HCT116 (cell line): ENCODE measurements around the gene THTPA. TPM values are rescaled to one million over a fixed set of nuclear protein-coding genes. Genes with fewer than 3 reads are reported as not detected.

ENCODE experiments used
- ATAC-seq: fragments of 200-7000 bp; cut with Tn5 transposase; 2 replicates; pipeline ENCODE4 v1.9.1; 2020; ENCODE audit warnings: mild to moderate bottlenecking, moderate library complexity
- BruUV-seq: library from RNA; stranded (reverse); fragments of 400-500 nt; replicated peaks from 2 replicates; lab custom pipeline; 2021; lab: Mats Ljungman, UMichigan
- CTCF ChIA-PET: fragments of 300-600 bp; sonication (Branson Sonifier 250); formaldehyde crosslinking; loops from one replicate; lab custom pipeline; 2021; ENCODE audit warnings: antibody characterized with exemption; lab: Charles Lee
- POLR2A ChIA-PET: fragments of 300-600, 350-600 bp; sonication (Branson Sonifier 250); formaldehyde crosslinking; loops from one replicate; lab custom pipeline; 2021; ENCODE audit warnings: antibody characterized with exemption; lab: Charles Lee
- RAD21 ChIA-PET, 2 experiments: fragments of 300-600 bp; sonication (Branson Sonifier 250); formaldehyde crosslinking; loops; one replicate each; lab custom pipeline; 2023; ENCODE audit warnings: low total read pairs in 2 of 2; ENCODE audit not compliant: uncharacterized antibody in 2 of 2, unreplicated experiment in 2 of 2, low non-redundant PET in 1 of 2; lab: Charles Lee
- DNase-seq: peaks from one replicate; pipeline ENCODE4 v3.0.0-alpha.2; 2010; ENCODE audit warnings: low read depth, low spot score
- H2AFZ ChIP-seq: fragments of 200-600 bp; shearing (Covaris generic), sonication (generic); 2 replicates; pipeline ENCODE4 v1.6.1; 2017; ENCODE audit warnings: low read depth, mixed run types, mixed read lengths, antibody characterized with exemption, low read length; ENCODE audit not compliant: poor library complexity, severe bottlenecking
- H3K27ac ChIP-seq: 2 replicates; pipeline ENCODE4 v1.5.1; 2012; ENCODE audit warnings: low read depth, low read length
- H3K27me3 ChIP-seq: fragments of 200-600 bp; sonication (generic); 2 replicates; pipeline ENCODE4 v1.6.1; 2016; ENCODE audit warnings: mixed run types, low read length, mixed read lengths; ENCODE audit not compliant: insufficient read depth
- H3K36me3 ChIP-seq, 2 experiments: fragments of 200-500 bp in 1 of 2; fragments of 200-600 bp in 1 of 2; sonication (Bioruptor generic) in 1 of 2; sonication (generic) in 1 of 2; 2 replicates each; pipeline versions ENCODE4 v1.5.1 to v1.6.1; 2014 to 2016; ENCODE audit warnings: low read length in 2 of 2, inconsistent platforms in 1 of 2, mixed read lengths in 1 of 2, mixed run types in 1 of 2; ENCODE audit not compliant: insufficient read depth in 2 of 2, control insufficient read depth in 1 of 2
- H3K4me1 ChIP-seq, 2 experiments: fragments of 200-600 bp in 1 of 2; sonication (generic) in 1 of 2; 2 replicates each; pipeline versions ENCODE4 v1.5.1 to v1.6.1; 2012 to 2017; ENCODE audit warnings: low read length in 2 of 2, inconsistent platforms in 1 of 2, mild to moderate bottlenecking in 1 of 2, mixed read lengths in 1 of 2, mixed run types in 1 of 2, moderate library complexity in 1 of 2; ENCODE audit not compliant: insufficient read depth in 2 of 2, control insufficient read depth in 1 of 2
- H3K4me2 ChIP-seq: fragments of 200-600 bp; sonication (generic); 2 replicates; pipeline ENCODE4 v1.6.1; 2017; ENCODE audit warnings: mixed run types, low read length, mixed read lengths
- H3K4me3 ChIP-seq, 2 experiments: fragments of 200-600 bp in 1 of 2; sonication (generic) in 1 of 2; replicated peaks in 1 of 2; 2 replicates each; pipeline ENCODE4 v1.5.1; 2011 to 2016; ENCODE audit warnings: low read length in 2 of 2, control low read depth in 1 of 2, low read depth in 1 of 2, mild to moderate bottlenecking in 1 of 2, mixed read lengths in 1 of 2, mixed run types in 1 of 2
- H3K79me2 ChIP-seq: fragments of 200-600 bp; sonication (generic); 2 replicates; pipeline ENCODE4 v1.6.1; 2017; ENCODE audit warnings: mild to moderate bottlenecking, mixed run types, low read length, moderate library complexity, mixed read lengths; ENCODE audit not compliant: insufficient read depth
- H3K9ac ChIP-seq: fragments of 200-600 bp; sonication (generic); 2 replicates; pipeline ENCODE4 v1.6.1; 2016; ENCODE audit warnings: low read length, mixed read lengths
- H3K9me2 ChIP-seq: fragments of 200-600 bp; sonication (generic), shearing (Covaris generic); 2 replicates; pipeline ENCODE4 v1.6.1; 2017; ENCODE audit warnings: mixed run types, mild to moderate bottlenecking, moderate library complexity; ENCODE audit not compliant: insufficient read depth
- H3K9me3 ChIP-seq, 2 experiments: fragments of 200-500 bp in 1 of 2; fragments of 200-600 bp in 1 of 2; sonication (Bioruptor generic) in 1 of 2; sonication (generic) in 1 of 2; 2 replicates each; pipeline ENCODE4 v1.6.1; 2014 to 2017; ENCODE audit warnings: low read length in 2 of 2, mixed read lengths in 2 of 2, inconsistent platforms in 1 of 2, low read depth in 1 of 2, mild to moderate bottlenecking in 1 of 2, mixed run types in 1 of 2, moderate library complexity in 1 of 2; ENCODE audit not compliant: control insufficient read depth in 1 of 2, insufficient read depth in 1 of 2
- H4K20me1 ChIP-seq: fragments of 200-600 bp; sonication (generic), shearing (Covaris generic); 2 replicates; pipeline ENCODE4 v1.6.1; 2017; ENCODE audit warnings: mixed run types, mild to moderate bottlenecking, moderate library complexity; ENCODE audit not compliant: insufficient read depth
- CBX3 ChIP-seq: IDR thresholded peaks from 2 replicates; pipeline ENCODE4 v1.6.1; 2012; ENCODE audit warnings: low read depth
- ELF1 ChIP-seq: IDR thresholded peaks from 2 replicates; pipeline ENCODE4 v1.6.1; 2012; ENCODE audit warnings: low read depth, borderline replicate concordance
- EZH2 ChIP-seq: fragments of 200-600 bp; sonication (generic); IDR thresholded peaks from 2 replicates; pipeline ENCODE4 v1.6.1; 2017; ENCODE audit warnings: antibody characterized with exemption, mixed run types
- EZH2phosphoT487 ChIP-seq: fragments of 200-600 bp; IDR thresholded peaks from 2 replicates; pipeline ENCODE4 v1.6.1; 2018; ENCODE audit warnings: antibody characterized with exemption, borderline replicate concordance
- FOSL1 ChIP-seq: IDR thresholded peaks from 2 replicates; pipeline ENCODE4 v1.6.1; 2012; ENCODE audit warnings: low read depth
- JUND ChIP-seq: IDR thresholded peaks from 2 replicates; pipeline ENCODE4 v1.6.1; 2012
- MAX ChIP-seq: IDR thresholded peaks from 2 replicates; pipeline ENCODE4 v1.6.1; 2012
- POLR2AphosphoS5 ChIP-seq: IDR thresholded peaks from 2 replicates; pipeline ENCODE4 v1.6.1; 2011; ENCODE audit warnings: mild to moderate bottlenecking, low read depth, low read length, moderate library complexity
- SIN3A ChIP-seq: IDR thresholded peaks from 2 replicates; pipeline ENCODE4 v1.6.1; 2012; ENCODE audit warnings: low read depth
- SP1 ChIP-seq: IDR thresholded peaks from 2 replicates; pipeline ENCODE4 v1.6.1; 2012; ENCODE audit warnings: low read depth
- TCF7L2 ChIP-seq: IDR thresholded peaks from 2 replicates; pipeline ENCODE4 v1.7.0; 2011; ENCODE audit warnings: borderline replicate concordance, inconsistent platforms; ENCODE audit not compliant: insufficient read depth, insufficient read length; ENCODE audit errors: extremely low read depth
- YY1 ChIP-seq: IDR thresholded peaks from 2 replicates; pipeline ENCODE4 v1.6.1; 2011; ENCODE audit warnings: low read length, low read depth, moderate library complexity, mild to moderate bottlenecking; ENCODE audit not compliant: insufficient replicate concordance; ENCODE audit errors: extremely low read depth
- intact Hi-C: fragments of 100-400 bp; cut with micrococcal nuclease; formaldehyde crosslinking; loops from 2 replicates; pipeline ENCODE4 v1.10.0; 2022
- total RNA-seq: library from RNA; stranded (reverse); gene quantifications from one replicate; pipeline ENCODE4 v1.2.1, GENCODE V29; 2021; ENCODE audit not compliant: unreplicated experiment

THTPA gene
- total RNA-seq, 1 experiment from 2014 or later, result 5.8 TPM

- ChIA-PET RAD21 (no interaction called here), CTCF (no interaction called here), POLR2A (no interaction called here)
- no peaks in the 10 kb centered on the region for H3K36me3 ChIP-seq
- DNase-seq (no peak), ATAC-seq (no peak)
- H3K4me2 ChIP-seq, result no peak overlapping the region
- TF ChIP-seq CBX3 (no peak), TCF7L2 (no peak), SP1 (no peak), MAX (no peak), POLR2AphosphoS5 (no peak), ELF1 (no peak), EZH2 (no peak), YY1 (no peak), EZH2phosphoT487 (no peak), SIN3A (no peak), JUND (no peak), FOSL1 (no peak)
- H2AFZ ChIP-seq, result no peak overlapping the region
- no peak overlapping the region for H3K27ac ChIP-seq
- no peak overlapping the region for H3K4me3 ChIP-seq
- intact Hi-C loops, result no loop called here
- no peak overlapping the region for H3K9ac ChIP-seq
- no peaks in the 10 kb centered on the region for H4K20me1 ChIP-seq
- H3K9me3 ChIP-seq, result no peaks in the 10 kb centered on the region
- H3K9me2 ChIP-seq, result no peaks in the 10 kb centered on the region
- no TSS peak for BruUV-seq
- H3K79me2 ChIP-seq, result no peaks in the 10 kb centered on the region
- H3K27me3 ChIP-seq, result no peaks in the 10 kb centered on the region
- no peaks in the 10 kb centered on the region for H3K4me1 ChIP-seq
Observed at GRCh38 chr14:23577004-23577681, 21.1 kb downstream of the THTPA start.
